ENCODE results near the gene PROZ.

The PROZ gene

DNA sequence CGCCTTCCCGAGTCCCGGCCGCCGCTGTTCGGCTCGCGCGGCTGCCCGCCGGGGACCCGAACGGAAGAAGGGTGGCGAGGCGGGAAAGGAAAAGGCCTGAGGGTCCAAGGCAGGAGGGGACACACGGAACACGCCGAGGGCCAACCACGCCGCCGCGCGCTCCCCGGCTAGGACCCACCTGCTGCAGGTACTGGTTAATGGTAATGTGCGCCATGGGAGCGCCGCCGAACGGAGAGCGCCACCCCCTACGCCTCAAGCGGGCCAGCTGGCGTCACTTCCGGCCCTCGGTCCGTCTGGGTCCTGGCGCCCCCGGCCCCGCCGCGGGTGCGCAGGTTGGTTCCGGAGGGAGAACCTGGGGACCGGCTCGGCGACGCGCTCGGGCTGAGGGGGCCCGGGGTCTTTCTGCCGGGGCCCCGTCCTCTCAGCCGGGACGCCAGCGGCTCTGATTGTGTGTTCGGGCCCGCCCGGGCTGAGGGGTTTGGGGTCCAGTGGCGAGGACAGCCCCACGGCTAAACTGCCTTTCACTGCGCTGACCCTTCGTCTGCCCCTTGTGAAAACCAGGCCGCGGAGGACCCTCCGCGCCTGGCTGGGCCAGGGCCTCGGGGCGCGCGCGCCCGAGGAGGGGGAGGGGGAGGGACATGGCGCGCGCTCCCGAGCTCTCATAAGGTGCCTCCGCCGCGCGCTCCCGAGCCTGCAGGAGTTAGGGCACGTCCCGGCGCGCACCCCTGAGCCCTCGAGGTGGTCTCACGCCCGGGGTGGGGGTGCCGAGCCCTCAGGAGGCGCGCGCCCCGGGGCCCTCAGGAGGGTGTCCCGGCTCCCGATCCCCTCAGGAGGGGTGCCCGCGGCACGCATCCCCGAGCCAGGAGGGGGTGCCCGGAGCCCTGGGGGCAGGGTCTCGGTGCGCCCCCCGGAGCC lies 50.2 kb downstream of the PROZ start, which contains the start of gene PCID2 (continued):
- TF ChIP-seq, protein P1, sequence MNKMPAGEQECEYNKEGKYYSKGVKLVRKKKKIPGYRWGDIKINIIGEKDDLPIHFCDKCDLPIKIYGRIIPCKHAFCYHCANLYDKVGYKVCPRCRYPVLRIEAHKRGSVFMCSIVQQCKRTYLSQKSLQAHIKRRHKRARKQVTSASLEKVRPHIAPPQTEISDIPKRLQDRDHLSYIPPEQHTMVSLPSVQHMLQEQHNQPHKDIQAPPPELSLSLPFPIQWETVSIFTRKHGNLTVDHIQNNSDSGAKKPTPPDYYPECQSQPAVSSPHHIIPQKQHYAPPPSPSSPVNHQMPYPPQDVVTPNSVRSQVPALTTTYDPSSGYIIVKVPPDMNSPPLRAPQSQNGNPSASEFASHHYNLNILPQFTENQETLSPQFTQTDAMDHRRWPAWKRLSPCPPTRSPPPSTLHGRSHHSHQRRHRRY (tag by site-specific recombination; IDR thresholded peaks at IDR 0.05): no peak
- TF ChIP-seq ZNF184 (tag by site-specific recombination; IDR thresholded peaks at IDR 0.05): peak; percentile 63; the same call in 1 of the 2 replicates
- TF ChIP-seq ZNF423 (tag by site-specific recombination; IDR thresholded peaks at IDR 0.05): peak; percentile 95
- peak; percentile 69; the same call in 1 of the 2 replicates for TF ChIP-seq OVOL3 (tag by site-specific recombination; IDR thresholded peaks at IDR 0.05)
- TF ChIP-seq ZNF37A (tag by site-specific recombination; IDR thresholded peaks at IDR 0.05): no peak
- TF ChIP-seq MYNN (tag by site-specific recombination; IDR thresholded peaks at IDR 0.05; ENCODE audit: borderline replicate concordance): peak; percentile 70
- peak; percentile 93 for TF ChIP-seq ZNF2 (tag by site-specific recombination; IDR thresholded peaks at IDR 0.05)
- no peak for TF ChIP-seq ZNF10 (tag by site-specific recombination; IDR thresholded peaks at IDR 0.05)
- peak; percentile 43; the same call in 1 of the 2 replicates for TF ChIP-seq EGR2 (tag by site-specific recombination; IDR thresholded peaks at IDR 0.05; ENCODE audit: low read depth)
- TF ChIP-seq ZNF521 (tag by site-specific recombination; IDR thresholded peaks at IDR 0.05): no peak
- TF ChIP-seq, protein P2, sequence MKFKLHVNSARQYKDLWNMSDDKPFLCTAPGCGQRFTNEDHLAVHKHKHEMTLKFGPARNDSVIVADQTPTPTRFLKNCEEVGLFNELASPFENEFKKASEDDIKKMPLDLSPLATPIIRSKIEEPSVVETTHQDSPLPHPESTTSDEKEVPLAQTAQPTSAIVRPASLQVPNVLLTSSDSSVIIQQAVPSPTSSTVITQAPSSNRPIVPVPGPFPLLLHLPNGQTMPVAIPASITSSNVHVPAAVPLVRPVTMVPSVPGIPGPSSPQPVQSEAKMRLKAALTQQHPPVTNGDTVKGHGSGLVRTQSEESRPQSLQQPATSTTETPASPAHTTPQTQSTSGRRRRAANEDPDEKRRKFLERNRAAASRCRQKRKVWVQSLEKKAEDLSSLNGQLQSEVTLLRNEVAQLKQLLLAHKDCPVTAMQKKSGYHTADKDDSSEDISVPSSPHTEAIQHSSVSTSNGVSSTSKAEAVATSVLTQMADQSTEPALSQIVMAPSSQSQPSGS (tag by site-specific recombination; IDR thresholded peaks at IDR 0.05; ENCODE audit: low read depth): peak; percentile 73
- TF ChIP-seq ZNF239 (tag by site-specific recombination; IDR thresholded peaks at IDR 0.05): no peak
- TF ChIP-seq, protein P3, sequence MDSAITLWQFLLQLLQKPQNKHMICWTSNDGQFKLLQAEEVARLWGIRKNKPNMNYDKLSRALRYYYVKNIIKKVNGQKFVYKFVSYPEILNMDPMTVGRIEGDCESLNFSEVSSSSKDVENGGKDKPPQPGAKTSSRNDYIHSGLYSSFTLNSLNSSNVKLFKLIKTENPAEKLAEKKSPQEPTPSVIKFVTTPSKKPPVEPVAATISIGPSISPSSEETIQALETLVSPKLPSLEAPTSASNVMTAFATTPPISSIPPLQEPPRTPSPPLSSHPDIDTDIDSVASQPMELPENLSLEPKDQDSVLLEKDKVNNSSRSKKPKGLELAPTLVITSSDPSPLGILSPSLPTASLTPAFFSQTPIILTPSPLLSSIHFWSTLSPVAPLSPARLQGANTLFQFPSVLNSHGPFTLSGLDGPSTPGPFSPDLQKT (IDR thresholded peaks at IDR 0.05; ENCODE audit: borderline replicate concordance, low read depth, low read length): no peak
- no peak for TF ChIP-seq ZNF529 (tag by site-specific recombination; IDR thresholded peaks at IDR 0.05; ENCODE audit: insufficient replicate concordance)
- TF ChIP-seq, protein P4, sequence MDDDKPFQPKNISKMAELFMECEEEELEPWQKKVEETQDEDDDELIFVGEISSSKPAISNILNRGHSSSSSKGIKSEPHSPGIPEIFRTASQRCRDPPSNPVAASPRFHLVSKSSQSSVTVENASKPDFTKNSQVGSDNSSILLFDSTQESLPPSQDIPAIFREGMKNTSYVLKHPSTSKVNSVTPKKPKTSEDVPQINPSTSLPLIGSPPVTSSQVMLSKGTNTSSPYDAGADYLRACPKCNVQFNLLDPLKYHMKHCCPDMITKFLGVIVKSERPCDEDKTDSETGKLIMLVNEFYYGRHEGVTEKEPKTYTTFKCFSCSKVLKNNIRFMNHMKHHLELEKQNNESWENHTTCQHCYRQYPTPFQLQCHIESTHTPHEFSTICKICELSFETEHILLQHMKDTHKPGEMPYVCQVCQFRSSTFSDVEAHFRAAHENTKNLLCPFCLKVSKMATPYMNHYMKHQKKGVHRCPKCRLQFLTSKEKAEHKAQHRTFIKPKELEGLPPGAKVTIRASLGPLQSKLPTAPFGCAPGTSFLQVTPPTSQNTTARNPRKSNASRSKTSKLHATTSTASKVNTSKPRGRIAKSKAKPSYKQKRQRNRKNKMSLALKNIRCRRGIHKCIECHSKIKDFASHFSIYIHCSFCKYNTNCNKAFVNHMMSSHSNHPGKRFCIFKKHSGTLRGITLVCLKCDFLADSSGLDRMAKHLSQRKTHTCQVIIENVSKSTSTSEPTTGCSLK (tag by site-specific recombination; IDR thresholded peaks at IDR 0.05): no peak
- TF ChIP-seq ZNF510 (tag by site-specific recombination; IDR thresholded peaks at IDR 0.05; ENCODE audit: insufficient replicate concordance): no peak
- TF ChIP-seq, protein P5, sequence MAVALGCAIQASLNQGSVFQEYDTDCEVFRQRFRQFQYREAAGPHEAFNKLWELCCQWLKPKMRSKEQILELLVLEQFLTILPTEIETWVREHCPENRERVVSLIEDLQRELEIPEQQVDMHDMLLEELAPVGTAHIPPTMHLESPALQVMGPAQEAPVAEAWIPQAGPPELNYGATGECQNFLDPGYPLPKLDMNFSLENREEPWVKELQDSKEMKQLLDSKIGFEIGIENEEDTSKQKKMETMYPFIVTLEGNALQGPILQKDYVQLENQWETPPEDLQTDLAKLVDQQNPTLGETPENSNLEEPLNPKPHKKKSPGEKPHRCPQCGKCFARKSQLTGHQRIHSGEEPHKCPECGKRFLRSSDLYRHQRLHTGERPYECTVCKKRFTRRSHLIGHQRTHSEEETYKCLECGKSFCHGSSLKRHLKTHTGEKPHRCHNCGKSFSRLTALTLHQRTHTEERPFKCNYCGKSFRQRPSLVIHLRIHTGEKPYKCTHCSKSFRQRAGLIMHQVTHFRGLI (tag by site-specific recombination; IDR thresholded peaks at IDR 0.05): peak; percentile 48; the same call in 1 of the 2 replicates
- TF ChIP-seq ZSCAN30 (tag by site-specific recombination; IDR thresholded peaks at IDR 0.05): peak; percentile 99
- TF ChIP-seq, protein P6, sequence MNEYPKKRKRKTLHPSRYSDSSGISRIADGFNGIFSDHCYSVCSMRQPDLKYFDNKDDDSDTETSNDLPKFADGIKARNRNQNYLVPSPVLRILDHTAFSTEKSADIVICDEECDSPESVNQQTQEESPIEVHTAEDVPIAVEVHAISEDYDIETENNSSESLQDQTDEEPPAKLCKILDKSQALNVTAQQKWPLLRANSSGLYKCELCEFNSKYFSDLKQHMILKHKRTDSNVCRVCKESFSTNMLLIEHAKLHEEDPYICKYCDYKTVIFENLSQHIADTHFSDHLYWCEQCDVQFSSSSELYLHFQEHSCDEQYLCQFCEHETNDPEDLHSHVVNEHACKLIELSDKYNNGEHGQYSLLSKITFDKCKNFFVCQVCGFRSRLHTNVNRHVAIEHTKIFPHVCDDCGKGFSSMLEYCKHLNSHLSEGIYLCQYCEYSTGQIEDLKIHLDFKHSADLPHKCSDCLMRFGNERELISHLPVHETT (tag by site-specific recombination; IDR thresholded peaks at IDR 0.05): peak; percentile 99
- TF ChIP-seq, protein P7, sequence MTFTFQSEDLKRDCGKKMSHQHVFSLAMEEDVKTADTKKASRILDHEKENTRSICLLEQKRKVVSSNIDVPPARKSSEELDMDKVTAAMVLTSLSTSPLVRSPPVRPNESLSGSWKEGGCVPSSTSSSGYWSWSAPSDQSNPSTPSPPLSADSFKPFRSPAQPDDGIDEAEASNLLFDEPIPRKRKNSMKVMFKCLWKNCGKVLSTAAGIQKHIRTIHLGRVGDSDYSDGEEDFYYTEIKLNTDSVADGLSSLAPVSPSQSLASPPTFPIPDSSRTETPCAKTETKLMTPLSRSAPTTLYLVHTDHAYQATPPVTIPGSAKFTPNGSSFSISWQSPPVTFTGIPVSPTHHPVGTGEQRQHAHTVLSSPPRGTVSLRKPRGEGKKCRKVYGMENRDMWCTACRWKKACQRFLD (tag by site-specific recombination; IDR thresholded peaks at IDR 0.05): no peak
- TF ChIP-seq, protein P8, sequence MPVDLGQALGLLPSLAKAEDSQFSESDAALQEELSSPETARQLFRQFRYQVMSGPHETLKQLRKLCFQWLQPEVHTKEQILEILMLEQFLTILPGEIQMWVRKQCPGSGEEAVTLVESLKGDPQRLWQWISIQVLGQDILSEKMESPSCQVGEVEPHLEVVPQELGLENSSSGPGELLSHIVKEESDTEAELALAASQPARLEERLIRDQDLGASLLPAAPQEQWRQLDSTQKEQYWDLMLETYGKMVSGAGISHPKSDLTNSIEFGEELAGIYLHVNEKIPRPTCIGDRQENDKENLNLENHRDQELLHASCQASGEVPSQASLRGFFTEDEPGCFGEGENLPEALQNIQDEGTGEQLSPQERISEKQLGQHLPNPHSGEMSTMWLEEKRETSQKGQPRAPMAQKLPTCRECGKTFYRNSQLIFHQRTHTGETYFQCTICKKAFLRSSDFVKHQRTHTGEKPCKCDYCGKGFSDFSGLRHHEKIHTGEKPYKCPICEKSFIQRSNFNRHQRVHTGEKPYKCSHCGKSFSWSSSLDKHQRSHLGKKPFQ (tag by site-specific recombination; IDR thresholded peaks at IDR 0.05): peak; percentile 58
- no peak for TF ChIP-seq ZNF292 (tag by site-specific recombination; IDR thresholded peaks at IDR 0.05; ENCODE audit: borderline replicate concordance, low read depth)
- TF ChIP-seq, protein P9, sequence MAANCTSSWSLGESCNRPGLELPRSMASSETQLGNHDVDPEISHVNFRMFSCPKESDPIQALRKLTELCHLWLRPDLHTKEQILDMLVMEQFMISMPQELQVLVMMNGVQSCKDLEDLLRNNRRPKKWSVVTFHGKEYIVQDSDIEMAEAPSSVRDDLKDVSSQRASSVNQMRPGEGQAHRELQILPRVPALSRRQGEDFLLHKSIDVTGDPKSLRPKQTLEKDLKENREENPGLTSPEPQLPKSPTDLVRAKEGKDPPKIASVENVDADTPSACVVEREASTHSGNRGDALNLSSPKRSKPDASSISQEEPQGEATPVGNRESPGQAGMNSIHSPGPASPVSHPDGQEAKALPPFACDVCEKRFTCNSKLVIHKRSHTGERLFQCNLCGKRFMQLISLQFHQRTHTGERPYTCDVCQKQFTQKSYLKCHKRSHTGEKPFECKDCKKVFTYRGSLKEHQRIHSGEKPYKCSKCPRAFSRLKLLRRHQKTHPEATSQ (tag by site-specific recombination; IDR thresholded peaks at IDR 0.05): peak; percentile 98
